HG02852 (cell line): Measurements from ENCODE around the gene ADGRB2.
"Not testable (repeated sequence)": the region's sequence is repeated elsewhere in the genome, so short reads cannot be mapped to it uniquely, and the experiment has no call there.

Experiments
- ATAC-seq: cut with Tn5 transposase; IDR thresholded peaks from one replicate; pipeline ENCODE4 v1.9.1; 2021; ENCODE audit warnings: mild to moderate bottlenecking, moderate library complexity; ENCODE audit not compliant: unreplicated experiment

The ADGRB2 gene

DNA sequence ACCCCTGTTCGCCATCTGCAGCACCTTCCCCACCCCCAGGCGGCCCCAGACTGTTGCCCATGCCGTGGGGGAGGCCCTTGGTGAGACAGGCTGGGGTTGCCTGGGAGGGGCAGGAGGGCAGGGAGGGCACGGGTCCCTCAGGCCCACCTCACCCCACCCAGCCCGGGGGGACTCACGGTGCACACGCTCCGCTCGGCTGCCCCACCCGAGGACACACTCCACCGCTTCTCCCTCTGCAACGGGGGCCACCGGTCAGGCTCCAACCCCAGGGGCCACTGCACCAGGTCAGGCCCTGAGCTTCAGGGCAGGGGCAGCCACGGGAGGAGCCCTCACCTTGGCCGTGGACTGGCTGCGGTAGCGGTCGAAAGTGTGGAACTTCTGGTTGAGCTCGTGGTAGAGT is 36.3 kb downstream of the ADGRB2 start:
- ATAC-seq, result no peak

DNA sequence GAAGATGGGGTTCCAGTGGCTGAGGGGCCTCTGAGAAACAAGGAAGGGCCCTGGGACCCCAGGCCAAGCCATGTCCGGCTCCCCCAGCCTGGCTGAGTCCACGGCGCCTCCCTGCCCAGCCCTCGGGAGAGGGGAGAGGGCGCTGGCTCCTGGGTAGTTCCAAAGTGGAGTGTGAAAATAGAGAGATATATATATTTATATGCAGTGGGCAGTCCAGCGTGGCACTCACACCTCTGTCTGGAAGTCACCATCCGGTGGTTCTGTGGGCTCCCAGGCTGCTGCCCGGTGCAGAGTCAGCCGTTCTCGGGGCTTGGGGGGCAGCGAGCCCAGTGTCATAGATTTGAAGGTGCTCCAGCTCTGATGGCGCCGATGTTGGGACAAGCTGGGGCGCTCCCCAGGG is 36.9 kb downstream of the ADGRB2 start:
- no peak for ATAC-seq

DNA sequence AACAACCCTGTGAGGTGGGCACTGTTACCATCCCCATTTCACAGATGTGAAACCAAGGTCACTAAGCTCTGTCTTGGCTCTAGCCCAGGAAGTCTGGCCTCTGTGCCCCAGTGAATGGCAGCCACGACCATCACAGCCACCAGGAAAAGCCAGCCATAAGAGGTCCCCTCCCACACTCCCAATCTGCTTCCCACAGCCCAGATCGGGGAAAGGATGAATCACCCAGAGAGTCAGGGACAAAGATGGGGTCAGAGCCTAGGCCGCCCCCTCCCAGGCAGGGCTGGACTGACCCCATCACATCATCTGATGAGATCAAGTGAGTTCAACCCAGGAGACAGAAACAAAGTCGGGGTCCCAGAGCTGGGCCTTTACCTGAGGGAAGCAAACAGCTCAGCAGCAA is 37.4 kb downstream of the ADGRB2 start:
- no peak for ATAC-seq

DNA sequence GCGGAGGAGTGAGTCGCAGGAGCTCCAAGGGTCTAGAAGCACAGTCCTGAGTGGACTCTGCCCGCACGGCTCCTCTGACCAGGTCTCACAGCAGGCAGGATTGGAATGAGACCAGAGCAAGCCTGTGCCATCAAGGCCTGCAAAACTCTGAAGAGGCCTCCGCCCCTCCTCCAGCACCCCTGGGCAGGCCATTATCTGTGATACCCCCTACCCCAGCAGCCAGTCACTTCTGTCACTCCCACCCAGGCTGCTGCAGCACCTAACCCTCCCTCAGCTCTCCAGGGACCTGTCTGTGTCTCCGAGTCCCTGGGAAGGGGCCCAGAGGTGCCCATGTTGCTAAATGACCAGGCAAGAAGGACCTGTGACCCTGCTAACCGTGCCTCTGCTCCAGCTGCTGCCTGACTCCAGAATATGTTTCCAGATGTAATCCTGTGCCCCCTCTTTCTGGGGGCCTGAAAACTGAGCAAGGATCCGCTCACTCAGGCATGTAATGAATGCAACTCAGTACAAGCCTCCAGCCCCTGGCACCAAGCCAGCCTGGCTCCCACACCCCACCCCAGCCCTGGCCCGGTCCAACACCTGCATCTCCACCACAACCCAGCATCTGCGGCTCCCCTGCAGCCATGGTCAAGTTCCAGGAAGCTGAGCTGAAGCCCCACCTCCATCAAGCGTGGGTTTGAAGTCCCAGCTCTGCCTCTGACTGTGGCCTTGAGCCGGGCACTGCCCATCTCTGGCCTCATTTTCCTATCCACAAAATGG is 38.2 kb downstream of the ADGRB2 start:
- ATAC-seq, result no peak

DNA sequence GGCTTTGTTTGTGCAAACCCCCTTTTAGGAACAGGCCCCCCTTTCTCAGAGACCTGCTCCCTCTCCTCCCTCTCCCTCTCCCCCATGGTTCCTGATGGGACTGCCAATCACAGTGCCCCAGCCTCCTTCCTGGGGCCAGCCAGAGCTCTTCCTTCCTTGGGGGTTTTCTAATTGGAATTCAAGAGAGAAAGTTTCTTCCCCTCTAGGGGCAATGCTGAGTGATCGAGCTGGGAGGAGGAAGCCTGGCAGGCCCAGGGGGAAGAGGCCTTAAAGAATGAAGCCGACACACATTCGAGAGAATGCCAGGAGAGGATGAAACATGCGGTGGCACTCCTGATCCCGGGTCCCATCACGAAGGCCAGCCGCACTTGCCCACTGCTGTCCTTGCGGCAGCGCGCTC is 39.0 kb downstream of the ADGRB2 start:
- no peak for ATAC-seq

DNA sequence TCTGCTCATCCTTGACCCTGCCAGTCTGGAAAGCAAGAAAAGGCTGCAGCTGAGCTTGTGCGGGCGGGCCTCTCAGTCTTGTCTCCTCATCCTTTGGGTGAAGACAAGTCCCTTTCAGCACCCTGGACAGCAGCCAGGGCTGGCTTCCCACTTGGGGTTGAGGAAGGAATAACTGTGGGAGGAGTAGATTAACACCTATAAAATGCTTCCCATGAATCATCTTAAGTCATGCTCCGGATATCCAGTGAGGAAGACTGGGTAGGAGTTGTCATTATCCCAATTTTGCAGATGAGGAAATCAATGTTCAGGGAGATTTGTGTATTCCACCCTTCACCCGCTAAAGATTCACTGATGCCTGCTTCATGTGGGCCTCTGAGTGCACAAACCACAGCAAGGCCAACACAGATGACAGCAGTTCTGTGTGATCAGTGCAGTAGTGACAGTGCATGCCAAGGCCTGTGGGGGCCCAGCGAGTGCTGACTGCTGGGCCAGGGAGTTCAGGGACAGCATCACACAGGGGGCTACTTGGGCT is 40.2 kb downstream of the ADGRB2 start:
- no peak for ATAC-seq

DNA sequence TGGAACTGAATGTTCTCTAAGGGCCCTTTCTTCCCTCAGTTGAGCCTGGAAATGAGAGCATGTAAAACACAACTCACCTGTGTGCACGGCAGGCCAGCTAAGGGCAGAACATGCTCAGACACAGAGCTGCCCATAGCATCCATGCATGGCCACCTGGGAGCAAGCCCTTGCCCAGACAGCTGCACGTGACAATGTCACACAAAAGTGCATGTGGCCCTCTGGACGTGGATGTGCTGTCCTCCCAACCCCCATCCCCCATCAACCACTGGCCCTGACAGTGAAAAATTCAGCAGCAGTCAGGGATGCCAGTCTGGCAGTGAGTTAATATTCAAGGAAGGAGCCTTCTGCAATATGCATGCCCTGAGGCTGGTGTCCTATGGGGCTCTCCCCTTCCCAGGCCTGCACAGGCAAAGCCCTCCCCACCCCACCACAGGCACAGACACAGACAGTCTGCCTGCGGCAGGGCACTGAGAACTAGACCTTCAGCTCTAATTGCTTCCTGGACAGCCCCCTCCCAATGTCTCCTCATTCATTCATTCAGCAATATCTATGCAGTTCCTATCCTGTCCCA is 45.7 kb downstream of the ADGRB2 start:
- ATAC-seq, result no peak

DNA sequence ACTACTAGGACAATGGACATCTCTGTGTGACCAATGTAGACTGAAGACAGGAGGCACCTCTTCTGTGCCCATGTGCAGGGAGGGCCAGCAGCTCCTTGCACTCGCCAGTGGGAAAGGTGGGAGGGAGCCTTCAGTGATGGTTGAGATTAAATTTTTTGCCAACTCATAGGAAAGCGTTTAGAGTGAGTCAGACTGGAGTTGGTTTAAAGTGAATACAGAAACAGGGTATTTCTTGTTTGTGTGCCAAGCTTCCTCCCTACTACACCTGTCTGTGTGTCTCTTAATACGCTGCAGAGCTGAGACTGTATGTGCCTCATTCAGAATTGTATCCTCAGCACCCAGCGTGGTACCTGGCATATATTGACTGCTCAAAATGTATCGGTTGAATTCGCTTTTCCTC is 46.8 kb downstream of the ADGRB2 start:
- ATAC-seq, result no peak

DNA sequence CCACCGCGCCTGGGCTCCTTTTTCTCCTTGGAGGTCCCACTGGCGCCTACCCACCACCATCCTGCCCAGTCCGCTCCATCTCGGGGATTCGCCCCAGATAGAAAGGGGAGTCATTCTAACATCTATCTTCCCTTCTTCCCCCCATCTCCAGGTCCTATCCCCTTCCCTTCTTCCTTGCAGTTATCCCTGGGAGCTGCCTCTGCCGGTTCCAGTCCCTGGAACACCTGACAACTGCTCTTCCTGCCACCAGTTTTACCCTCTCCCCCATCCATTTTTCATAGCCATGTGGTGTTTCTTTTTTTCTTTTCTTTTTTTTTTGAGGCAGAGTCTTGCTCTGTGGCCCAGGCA is 48.3 kb downstream of the ADGRB2 start:
- no peak for ATAC-seq

DNA sequence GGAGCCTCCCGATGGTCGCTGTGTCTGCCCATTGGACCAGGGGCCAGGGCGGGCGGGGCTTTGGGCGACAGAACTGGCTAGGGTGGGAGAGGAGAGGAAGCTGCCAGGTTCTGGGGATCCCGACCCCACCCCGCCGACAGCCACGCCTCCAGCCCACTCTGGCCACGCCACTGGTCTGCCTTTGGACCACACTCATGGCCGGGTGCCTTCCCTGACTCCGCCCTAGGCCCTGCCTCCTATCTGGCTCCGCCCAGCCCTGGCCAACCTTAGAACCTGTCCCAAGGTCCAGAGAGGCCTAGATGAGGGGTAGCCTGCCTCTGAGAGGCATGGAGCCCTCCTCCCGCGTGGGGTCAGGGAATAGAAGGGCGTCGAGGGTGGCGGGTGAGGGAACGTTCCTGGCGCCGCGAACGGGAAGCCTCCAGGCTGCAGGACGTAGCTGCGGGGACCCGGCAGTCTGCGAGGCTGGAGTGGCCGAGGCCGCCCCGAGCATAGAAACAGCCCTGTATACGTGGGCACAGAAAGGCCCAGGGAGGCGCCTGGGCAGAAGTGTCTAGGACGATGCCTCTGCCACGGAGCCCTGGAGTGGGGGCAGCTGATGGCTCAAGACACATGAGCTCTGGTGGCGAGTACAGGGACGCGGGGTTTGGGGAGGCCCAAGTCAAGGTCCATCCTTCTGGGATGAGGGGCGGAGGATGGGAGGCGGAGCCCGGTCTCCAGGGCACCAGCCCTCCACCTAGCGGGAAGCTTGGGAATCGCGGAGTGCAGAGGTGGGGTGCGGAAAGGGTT is 48.9 kb downstream of the ADGRB2 start:
- ATAC-seq, result peak; percentile 62

DNA sequence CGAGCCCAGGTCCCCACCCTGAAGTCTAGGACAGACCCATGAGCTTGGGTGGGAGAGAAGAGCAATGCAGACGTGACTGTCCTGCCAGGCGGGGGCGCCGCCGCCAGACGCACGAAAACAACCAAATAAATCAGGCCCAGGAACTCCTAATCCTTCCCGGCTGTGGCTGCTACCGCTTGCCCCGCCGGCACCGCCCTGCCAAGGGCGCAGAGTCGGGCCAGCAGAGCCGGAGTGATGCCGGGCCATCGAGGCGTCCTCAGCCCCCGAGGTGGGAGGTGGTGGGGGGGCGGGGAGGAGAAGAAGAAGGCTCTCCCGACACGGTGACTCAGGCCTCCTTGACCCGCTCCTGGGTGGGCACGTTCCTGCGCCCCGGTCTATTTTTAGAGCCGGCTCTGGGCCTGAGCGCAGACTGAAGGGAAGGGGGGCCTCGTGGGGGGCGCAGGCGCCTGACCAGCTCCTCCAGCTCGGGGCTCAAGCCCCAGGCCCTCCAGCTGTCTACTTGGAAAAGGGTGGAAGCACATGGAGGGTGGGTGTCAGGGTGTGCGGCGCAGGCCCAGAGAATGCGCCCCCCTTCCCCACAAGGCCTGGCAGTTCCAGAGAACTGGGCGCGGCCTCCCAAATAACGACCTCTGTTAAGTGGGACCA is 49.6 kb downstream of the ADGRB2 start:
- ATAC-seq, result no peak

DNA sequence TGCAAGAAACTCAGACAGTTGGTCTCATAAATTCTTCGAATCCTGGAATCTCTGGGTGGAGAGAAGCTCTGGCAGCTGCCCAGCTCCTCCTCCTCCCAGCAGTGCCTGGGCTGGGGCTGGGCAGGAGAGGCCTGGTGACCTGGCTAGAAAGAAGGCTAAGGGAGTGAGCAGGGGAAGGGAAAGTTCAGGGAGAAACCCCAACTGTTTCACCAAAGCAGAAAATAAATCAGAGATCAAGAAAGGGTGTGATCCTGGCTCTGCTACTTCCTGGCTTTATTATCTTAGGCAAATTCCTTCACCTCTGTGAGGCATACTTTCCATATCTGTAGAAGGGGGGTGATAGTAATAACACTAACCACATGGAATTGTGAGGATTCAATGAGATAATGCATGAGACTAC is 51.5 kb downstream of the ADGRB2 start:
- ATAC-seq, result no peak

DNA sequence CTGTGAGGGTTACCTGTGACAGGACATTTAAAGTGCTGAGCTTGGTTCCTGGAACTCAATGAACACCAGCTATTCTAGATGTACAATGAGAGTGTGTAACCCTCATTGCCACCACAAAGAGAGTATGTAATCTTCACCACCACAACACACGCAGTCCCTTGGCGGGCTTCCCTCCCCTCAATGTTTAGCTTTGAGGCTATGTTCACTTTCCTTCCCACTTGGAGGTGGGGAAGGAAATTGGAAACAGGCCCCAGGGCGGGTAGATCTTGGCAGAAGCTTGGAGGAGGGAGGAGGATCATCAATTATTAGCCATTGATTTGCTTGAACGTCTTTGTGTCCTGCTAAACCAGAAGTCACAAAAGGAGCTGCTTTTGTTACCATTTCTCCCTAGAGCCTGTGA is 52.1 kb downstream of the ADGRB2 start:
- ATAC-seq, result no peak

DNA sequence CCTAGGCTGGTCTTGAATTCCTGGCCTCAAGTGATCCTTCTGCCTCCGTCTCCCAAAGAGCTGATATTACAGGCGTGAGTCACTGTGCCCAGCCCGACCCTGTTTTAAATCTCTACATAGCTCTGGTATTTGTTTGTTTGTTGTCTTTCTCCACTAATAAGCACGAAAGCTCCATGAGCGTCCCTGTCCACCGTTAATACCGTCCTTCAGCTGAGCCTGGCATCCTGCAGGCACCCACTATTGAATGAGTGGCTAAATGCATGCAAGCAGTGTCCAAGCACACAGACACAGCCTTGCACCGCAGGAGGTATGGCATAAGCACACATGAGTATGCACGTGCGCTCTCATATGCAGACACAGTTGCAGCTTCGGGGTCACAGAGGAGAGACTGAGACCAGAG is 55.8 kb downstream of the ADGRB2 start:
- ATAC-seq, result no peak

DNA sequence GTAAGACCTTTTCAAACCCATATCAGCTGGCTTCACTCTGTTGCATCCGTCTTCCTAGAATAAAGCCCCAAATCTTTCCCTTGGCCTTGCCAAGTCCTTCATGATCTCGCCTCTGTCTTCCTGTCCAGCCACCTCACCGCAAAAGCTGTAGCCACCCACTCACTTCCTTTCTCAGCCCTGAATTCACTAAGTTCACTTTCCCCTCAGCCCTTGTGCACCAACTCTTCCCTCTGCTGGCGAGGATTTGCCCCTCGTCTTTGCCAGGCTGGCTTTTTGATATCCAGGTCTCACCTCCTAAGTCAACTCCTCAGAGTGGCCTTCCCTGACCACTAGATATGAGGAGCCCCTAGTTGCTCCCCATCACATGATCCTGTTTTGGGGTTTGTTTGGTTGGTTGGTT is 56.4 kb downstream of the ADGRB2 start:
- no peak for ATAC-seq

DNA sequence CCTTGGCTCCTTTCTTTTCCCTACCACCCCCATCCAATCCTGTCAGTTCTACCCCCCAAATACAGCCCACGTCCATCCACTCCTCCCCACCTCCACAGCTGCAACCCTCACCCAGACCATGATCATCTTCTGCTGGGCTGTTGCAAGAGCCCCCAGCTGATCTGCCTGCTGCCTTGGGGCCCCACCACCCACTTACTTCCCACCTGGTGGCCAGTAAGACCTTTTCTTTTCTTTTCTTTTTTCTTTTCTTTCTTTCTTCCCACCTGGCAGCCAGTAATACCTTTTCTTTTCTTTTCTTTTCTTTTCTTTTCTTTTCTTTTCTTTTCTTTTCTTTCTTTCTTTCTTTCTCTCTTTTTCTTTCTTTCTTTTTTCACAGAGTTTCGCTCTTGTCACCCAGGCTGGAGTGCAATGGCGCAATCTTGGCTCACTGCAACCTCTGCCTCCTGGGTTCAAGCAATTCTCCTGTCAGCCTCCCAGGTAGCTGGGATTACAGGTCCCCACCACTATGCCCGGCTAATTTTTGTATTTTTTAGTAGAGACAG is 57.0 kb downstream of the ADGRB2 start:
- ATAC-seq, result not testable (repeated sequence)

DNA sequence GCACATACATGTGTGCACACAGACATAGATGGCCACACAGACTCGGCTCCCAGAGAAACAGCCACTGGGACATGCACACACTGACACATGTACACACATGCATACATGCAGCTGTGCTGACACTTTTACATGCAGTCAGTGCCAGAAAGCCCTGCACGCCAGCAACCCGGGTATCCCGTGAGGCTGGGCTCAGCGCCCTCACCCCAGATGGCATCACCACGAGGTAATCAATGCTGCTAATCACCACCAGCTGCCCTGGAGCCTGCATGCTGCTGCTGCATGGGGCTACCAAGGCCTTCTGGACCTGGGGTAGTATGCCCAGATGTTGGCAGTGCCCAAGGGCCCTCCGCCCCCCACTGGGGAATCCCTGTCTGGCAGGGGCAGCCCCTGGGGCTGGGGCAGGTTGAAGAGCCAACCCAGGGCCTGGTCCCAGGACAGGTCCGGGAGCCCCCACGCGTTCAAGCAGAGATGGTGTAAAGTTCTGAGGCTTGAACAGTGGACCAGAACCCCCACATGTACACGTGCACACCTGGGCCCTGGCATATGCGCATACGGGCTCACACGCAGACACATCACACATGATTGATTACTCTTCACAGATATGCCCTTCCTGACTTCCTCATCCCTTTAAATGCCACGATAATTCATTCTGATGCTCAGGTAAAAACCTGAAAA is 57.6 kb downstream of the ADGRB2 start:
- no peak for ATAC-seq

DNA sequence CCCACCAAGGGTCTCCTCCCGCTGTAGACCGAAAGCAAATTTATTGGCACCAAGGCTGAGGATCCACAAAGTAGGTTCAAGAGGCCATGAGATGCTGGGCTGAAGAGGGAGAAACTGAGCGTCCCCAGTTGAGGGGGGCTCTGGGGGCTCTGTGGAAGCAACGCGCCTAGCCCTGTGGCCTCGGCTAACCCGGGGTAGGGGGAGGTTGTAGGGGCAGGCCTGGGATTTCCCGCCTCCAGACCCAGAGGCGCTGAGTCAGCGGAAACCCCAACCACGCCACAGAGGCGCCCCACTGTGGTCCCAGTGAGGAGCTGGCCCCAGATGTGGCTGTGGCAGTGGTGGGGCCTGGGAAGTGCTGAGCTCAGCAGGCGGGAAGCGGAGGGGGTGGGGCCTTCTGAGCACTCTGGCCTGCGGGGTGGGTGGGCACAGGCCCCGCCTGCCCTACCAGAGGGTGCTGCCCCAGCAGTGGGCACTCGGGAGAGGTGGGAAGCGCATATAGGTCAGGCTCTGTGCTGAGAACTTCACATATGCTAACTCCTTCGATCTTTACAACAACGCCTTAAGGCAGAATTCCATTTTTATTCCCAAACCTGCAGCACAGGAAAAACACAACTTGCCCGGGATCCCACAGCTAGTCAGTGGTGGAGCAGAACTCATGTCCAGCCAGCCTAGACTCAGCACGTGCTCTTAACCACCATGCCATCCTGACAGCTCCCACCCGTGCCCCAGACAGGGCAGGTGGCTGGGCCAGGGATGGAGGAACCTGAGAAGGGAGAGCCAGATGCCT is 58.9 kb downstream of the ADGRB2 start:
- no peak for ATAC-seq

DNA sequence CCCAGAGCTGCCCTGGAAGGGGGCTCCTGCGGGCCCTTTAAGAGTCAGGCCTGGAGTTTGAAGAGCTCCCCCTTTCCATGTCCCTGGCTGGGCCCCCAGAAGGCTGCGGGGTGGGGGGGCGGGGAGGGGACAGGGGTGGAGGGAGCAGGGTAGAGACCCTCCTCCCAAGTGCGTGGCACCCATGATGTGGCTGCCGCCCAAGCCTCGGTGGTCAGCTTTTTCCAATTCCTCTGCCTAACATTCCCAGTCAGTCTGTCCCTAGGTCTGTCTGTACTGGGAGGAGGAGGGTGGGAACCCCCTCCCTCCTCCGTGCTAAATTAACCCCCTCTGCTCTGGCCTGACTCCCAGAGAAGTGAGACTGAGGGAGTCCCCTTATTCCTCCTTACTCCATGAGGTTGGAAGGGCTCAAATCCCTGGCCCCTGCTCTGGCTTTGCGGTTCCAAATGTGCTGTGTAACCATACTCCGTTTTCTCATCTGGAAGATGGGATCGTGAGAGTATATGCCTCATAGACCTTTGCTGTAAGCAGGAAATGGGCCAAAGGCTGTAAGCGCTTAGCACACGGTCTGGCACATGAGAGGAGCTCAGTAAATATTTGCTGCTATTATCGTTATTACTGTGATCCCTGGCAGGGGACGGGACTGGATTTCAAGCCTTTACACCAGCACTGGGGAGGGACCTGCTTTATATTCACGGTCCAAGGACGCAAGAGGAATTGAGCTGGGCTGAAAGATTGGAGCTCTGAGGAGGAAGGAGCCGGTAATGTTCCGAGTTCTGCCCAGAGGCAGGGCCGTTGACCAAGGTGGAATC is 59.7 kb downstream of the ADGRB2 start:
- no peak for ATAC-seq
